HepG2 (cell line): ENCODE data around the gene RIPPLY1. TPM values are rescaled to one million over a fixed set of nuclear protein-coding genes. Genes with fewer than 3 reads are reported as not detected.

ENCODE experiments used
- AGO1 ChIP-seq: fragments of 200-400 bp; formaldehyde crosslinking; IDR thresholded peaks from 2 replicates; pipeline ENCODE4 v1.6.1; 2017; ENCODE audit warnings: mild to moderate bottlenecking, low read depth, low read length, moderate library complexity; ENCODE audit not compliant: poor library complexity, severe bottlenecking
- CBX1 ChIP-seq: IDR thresholded peaks from one replicate; pipeline ENCODE4 v1.6.1; 2016; ENCODE audit warnings: antibody characterized with exemption, low read depth
- CHCHD3 ChIP-seq: sonication (generic); formaldehyde crosslinking; IDR thresholded peaks from 2 replicates; pipeline ENCODE4 v1.8.0; 2022; ENCODE audit warnings: mild to moderate bottlenecking, missing genetic modification reagents, moderate library complexity
- RAD51 ChIP-seq: fragments of 450-650 bp; IDR thresholded peaks from 2 replicates; pipeline ENCODE4 v1.6.1; 2016; ENCODE audit warnings: borderline replicate concordance
- RBAK ChIP-seq: sonication (generic); formaldehyde crosslinking; IDR thresholded peaks from 2 replicates; pipeline ENCODE4 v1.5.1; 2020; ENCODE audit warnings: mild to moderate bottlenecking, missing genetic modification reagents
- RXRA ChIP-seq: sonication (generic); formaldehyde crosslinking; IDR thresholded peaks from 2 replicates; pipeline ENCODE4 v1.5.1; 2020; ENCODE audit warnings: missing genetic modification reagents
- TBX2 ChIP-seq: sonication (generic); formaldehyde crosslinking; IDR thresholded peaks from 2 replicates; pipeline ENCODE4 v1.5.0; 2020; ENCODE audit warnings: missing genetic modification reagents, mild to moderate bottlenecking, borderline replicate concordance
- TCF7 ChIP-seq: sonication (generic); IDR thresholded peaks from 2 replicates; pipeline ENCODE4 v1.6.1; 2016; ENCODE audit warnings: antibody characterized with exemption, low read depth
- ZBTB38 ChIP-seq: sonication (generic); formaldehyde crosslinking; IDR thresholded peaks from 2 replicates; pipeline ENCODE4 v1.5.1; 2020; ENCODE audit warnings: mild to moderate bottlenecking, missing genetic modification reagents
- ZNF644 ChIP-seq: IDR thresholded peaks from 2 replicates; pipeline ENCODE4 v1.6.1; 2016; ENCODE audit warnings: low read depth
- ZNF792 ChIP-seq: IDR thresholded peaks from 2 replicates; pipeline ENCODE4 v1.6.1; 2016
- polyA plus RNA-seq, 8 experiments: library from polyadenylated mRNA; depleted of rRNA in 3 of 8; stranded (reverse) in 7 of 8; unstranded in 1 of 8; fragments of >200 nt; fragmentation: Illumina TruSeq in 4 of 8; extraction: Trizol in 4 of 8; gene quantifications; 2 replicates each; pipeline versions ENCODE4 v1.2.1 to v1.2.3, GENCODE V29; 2011 to 2016; ENCODE audit warnings: low read depth in 4 of 8, missing spikeins in 1 of 8, mixed read lengths in 1 of 8; ENCODE audit not compliant: insufficient read depth in 1 of 8
- total RNA-seq, 5 experiments: library from RNA; depleted of rRNA; stranded (reverse); fragments of >200 nt; fragmentation: Illumina TruSeq; extraction: Trizol; gene quantifications; 2 replicates each; pipeline ENCODE4 v1.2.3, GENCODE V29; 2016; ENCODE audit warnings: low read depth in 1 of 5
- TF ChIP-seq, protein P1 (sequence below): IDR thresholded peaks from 2 replicates; pipeline ENCODE4 v1.6.1; 2016; ENCODE audit warnings: mild to moderate bottlenecking
- TF ChIP-seq, protein P2 (sequence below): sonication (generic); formaldehyde crosslinking; IDR thresholded peaks from 2 replicates; pipeline ENCODE4 v1.9.0; 2021; ENCODE audit warnings: mild to moderate bottlenecking, missing genetic modification reagents
- TF ChIP-seq, protein P3 (sequence below): sonication (generic); formaldehyde crosslinking; IDR thresholded peaks from 2 replicates; pipeline ENCODE4 v1.8.1; 2023; ENCODE audit warnings: mild to moderate bottlenecking, missing genetic modification reagents
- TF ChIP-seq, protein P4 (sequence below): sonication (generic); formaldehyde crosslinking; IDR thresholded peaks from 2 replicates; pipeline ENCODE4 v1.4.0; 2020; ENCODE audit warnings: mild to moderate bottlenecking, missing genetic modification reagents

The RIPPLY1 gene
- total and polyA plus RNA-seq, 2 of the 13 experiments (the other 11 are each of a cell fraction or from before 2014, with no cell fraction given) = 0.41 to 0.49 TPM

DNA sequence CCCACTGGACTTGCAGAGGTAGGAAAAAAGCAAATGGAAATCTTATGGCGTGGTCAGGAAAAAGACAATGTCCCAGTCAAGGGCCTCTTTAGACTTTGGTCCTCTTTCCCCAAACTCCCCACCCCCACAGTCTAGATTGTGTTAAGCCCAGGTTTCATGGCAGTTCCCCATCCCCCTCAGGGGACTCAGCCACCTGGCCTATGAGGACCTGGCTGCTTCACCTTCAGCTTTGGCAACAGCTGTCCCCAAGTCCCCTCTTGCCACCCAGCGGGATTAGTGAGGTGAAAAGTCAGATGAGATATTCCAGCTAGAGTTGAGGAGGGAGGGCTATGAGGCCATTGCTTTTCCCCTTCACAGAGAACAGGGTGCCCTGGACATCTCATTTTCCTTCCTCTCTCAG, 457 bp downstream of the RIPPLY1 start (continued):
- TF ChIP-seq TCF7 (no peak), RBAK (CRISPR knock-in tag) (no peak), AGO1 (no peak), ZNF792 (CRISPR knock-in tag) (no peak), RAD51 (no peak), CBX1 (no peak), ZBTB38 (CRISPR knock-in tag) (no peak), RXRA (peak; percentile 43; the same call in 1 of the 2 replicates), TBX2 (CRISPR knock-in tag) (no peak), ZNF644 (CRISPR knock-in tag) (0 out of 2 replicates have a peak, but pooled peaks have one; percentile 35), CHCHD3 (no peak)
- TF ChIP-seq, protein P1, sequence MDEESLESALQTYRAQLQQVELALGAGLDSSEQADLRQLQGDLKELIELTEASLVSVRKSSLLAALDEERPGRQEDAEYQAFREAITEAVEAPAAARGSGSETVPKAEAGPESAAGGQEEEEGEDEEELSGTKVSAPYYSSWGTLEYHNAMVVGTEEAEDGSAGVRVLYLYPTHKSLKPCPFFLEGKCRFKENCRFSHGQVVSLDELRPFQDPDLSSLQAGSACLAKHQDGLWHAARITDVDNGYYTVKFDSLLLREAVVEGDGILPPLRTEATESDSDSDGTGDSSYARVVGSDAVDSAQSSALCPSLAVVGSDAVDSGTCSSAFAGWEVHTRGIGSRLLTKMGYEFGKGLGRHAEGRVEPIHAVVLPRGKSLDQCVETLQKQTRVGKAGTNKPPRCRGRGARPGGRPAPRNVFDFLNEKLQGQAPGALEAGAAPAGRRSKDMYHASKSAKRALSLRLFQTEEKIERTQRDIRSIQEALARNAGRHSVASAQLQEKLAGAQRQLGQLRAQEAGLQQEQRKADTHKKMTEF = no peak
- TF ChIP-seq, protein P2, sequence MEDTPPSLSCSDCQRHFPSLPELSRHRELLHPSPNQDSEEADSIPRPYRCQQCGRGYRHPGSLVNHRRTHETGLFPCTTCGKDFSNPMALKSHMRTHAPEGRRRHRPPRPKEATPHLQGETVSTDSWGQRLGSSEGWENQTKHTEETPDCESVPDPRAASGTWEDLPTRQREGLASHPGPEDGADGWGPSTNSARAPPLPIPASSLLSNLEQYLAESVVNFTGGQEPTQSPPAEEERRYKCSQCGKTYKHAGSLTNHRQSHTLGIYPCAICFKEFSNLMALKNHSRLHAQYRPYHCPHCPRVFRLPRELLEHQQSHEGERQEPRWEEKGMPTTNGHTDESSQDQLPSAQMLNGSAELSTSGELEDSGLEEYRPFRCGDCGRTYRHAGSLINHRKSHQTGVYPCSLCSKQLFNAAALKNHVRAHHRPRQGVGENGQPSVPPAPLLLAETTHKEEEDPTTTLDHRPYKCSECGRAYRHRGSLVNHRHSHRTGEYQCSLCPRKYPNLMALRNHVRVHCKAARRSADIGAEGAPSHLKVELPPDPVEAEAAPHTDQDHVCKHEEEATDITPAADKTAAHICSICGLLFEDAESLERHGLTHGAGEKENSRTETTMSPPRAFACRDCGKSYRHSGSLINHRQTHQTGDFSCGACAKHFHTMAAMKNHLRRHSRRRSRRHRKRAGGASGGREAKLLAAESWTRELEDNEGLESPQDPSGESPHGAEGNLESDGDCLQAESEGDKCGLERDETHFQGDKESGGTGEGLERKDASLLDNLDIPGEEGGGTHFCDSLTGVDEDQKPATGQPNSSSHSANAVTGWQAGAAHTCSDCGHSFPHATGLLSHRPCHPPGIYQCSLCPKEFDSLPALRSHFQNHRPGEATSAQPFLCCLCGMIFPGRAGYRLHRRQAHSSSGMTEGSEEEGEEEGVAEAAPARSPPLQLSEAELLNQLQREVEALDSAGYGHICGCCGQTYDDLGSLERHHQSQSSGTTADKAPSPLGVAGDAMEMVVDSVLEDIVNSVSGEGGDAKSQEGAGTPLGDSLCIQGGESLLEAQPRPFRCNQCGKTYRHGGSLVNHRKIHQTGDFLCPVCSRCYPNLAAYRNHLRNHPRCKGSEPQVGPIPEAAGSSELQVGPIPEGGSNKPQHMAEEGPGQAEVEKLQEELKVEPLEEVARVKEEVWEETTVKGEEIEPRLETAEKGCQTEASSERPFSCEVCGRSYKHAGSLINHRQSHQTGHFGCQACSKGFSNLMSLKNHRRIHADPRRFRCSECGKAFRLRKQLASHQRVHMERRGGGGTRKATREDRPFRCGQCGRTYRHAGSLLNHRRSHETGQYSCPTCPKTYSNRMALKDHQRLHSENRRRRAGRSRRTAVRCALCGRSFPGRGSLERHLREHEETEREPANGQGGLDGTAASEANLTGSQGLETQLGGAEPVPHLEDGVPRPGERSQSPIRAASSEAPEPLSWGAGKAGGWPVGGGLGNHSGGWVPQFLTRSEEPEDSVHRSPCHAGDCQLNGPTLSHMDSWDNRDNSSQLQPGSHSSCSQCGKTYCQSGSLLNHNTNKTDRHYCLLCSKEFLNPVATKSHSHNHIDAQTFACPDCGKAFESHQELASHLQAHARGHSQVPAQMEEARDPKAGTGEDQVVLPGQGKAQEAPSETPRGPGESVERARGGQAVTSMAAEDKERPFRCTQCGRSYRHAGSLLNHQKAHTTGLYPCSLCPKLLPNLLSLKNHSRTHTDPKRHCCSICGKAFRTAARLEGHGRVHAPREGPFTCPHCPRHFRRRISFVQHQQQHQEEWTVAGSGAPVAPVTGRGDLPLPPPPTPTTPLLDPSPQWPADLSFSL (CRISPR knock-in tag) = no peak
- TF ChIP-seq, protein P3, sequence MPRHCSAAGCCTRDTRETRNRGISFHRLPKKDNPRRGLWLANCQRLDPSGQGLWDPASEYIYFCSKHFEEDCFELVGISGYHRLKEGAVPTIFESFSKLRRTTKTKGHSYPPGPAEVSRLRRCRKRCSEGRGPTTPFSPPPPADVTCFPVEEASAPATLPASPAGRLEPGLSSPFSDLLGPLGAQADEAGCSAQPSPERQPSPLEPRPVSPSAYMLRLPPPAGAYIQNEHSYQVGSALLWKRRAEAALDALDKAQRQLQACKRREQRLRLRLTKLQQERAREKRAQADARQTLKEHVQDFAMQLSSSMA (CRISPR knock-in tag) = no peak
- TF ChIP-seq, protein P4, sequence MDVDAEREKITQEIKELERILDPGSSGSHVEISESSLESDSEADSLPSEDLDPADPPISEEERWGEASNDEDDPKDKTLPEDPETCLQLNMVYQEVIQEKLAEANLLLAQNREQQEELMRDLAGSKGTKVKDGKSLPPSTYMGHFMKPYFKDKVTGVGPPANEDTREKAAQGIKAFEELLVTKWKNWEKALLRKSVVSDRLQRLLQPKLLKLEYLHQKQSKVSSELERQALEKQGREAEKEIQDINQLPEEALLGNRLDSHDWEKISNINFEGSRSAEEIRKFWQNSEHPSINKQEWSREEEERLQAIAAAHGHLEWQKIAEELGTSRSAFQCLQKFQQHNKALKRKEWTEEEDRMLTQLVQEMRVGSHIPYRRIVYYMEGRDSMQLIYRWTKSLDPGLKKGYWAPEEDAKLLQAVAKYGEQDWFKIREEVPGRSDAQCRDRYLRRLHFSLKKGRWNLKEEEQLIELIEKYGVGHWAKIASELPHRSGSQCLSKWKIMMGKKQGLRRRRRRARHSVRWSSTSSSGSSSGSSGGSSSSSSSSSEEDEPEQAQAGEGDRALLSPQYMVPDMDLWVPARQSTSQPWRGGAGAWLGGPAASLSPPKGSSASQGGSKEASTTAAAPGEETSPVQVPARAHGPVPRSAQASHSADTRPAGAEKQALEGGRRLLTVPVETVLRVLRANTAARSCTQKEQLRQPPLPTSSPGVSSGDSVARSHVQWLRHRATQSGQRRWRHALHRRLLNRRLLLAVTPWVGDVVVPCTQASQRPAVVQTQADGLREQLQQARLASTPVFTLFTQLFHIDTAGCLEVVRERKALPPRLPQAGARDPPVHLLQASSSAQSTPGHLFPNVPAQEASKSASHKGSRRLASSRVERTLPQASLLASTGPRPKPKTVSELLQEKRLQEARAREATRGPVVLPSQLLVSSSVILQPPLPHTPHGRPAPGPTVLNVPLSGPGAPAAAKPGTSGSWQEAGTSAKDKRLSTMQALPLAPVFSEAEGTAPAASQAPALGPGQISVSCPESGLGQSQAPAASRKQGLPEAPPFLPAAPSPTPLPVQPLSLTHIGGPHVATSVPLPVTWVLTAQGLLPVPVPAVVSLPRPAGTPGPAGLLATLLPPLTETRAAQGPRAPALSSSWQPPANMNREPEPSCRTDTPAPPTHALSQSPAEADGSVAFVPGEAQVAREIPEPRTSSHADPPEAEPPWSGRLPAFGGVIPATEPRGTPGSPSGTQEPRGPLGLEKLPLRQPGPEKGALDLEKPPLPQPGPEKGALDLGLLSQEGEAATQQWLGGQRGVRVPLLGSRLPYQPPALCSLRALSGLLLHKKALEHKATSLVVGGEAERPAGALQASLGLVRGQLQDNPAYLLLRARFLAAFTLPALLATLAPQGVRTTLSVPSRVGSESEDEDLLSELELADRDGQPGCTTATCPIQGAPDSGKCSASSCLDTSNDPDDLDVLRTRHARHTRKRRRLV (CRISPR knock-in tag) = no peak
